PFSK-1 (cell line): ENCODE measurements around the gene RASA3.

Experiments
- POLR2AphosphoS5 ChIP-seq: IDR thresholded peaks from 2 replicates; pipeline ENCODE4 v1.6.1; 2012; ENCODE audit warnings: low read depth, mild to moderate bottlenecking, control low read depth, low read length, moderate library complexity
- REST ChIP-seq, 2 experiments: IDR thresholded peaks; 2 replicates each; pipeline versions ENCODE4 v1.6.1 to v1.8.0; 2011 to 2012; ENCODE audit warnings: low read depth in 2 of 2, low read length in 2 of 2, control low read depth in 1 of 2, inconsistent platforms in 1 of 2, mild to moderate bottlenecking in 1 of 2, moderate library complexity in 1 of 2; ENCODE audit not compliant: insufficient read depth in 1 of 2

DNA sequence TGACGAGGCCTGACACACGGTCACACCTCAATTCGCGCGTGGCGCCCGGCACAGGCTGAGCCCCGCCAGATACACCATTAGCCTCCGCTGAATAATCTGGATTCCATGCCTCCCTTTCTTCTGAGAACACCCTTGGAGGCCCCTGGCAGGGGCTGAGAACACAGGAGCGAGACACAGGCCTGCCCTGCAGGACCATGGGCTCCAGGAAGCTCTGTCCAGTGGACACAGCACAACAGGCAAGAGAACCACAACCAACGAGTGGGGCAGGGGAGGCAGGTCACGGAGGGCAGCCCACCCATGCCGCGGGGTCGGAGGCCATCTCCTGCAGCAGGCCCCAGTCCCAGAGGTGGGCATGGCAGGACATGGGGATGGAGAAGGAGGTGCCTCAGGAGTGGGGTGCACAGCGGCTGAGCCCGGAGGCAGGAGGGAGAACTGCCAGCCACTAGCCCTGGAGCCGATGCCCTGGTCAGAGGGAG, 82.8 kb downstream of the RASA3 start:
- TF ChIP-seq REST (IDR thresholded peaks at IDR 0.05; ENCODE audit: insufficient read depth in 1 of 2, low read depth in 2 of 2, low read length in 2 of 2) (no peak), POLR2AphosphoS5 (no peak)
